Thoracic aorta (tissue), 2 donors: Measurements from ENCODE around the gene MDM4. TPM values are rescaled to one million over a fixed set of nuclear protein-coding genes. Genes with fewer than 3 reads are reported as not detected.

ENCODE experiments used
- ATAC-seq: fragments of 150-250 bp; one replicate; pipeline ENCODE4 v1.8.0; 2017; ENCODE audit warnings: low read depth; ENCODE audit not compliant: insufficient number of reproducible peaks, low FRiP score
- DNase-seq: peaks from one replicate; pipeline ENCODE4 v3.0.0-alpha.2; 2020; ENCODE audit warnings: low spot score
- H3K27ac ChIP-seq, 2 donors: fragments of 200-600 bp; sonication (generic); 1 replicate in 1 of 2; 2 replicates in 1 of 2; pipeline ENCODE4 v1.5.1; 2016; ENCODE audit warnings: mild to moderate bottlenecking in 2 of 2, moderate library complexity in 2 of 2
- H3K27me3 ChIP-seq: fragments of 200-600 bp; sonication (generic); replicated peaks from 2 replicates; pipeline ENCODE4 v1.6.0; 2016; ENCODE audit warnings: mild to moderate bottlenecking; ENCODE audit not compliant: insufficient read depth
- H3K36me3 ChIP-seq: fragments of 200-600 bp; sonication (generic); one replicate; pipeline ENCODE4 v1.5.1; 2016
- H3K4me1 ChIP-seq, 2 donors: fragments of 200-600 bp; sonication (generic); 1 replicate in 1 of 2; 2 replicates in 1 of 2; pipeline versions ENCODE4 v1.5.1 to v1.6.0; 2016; ENCODE audit warnings: low read depth in 2 of 2, mild to moderate bottlenecking in 1 of 2; ENCODE audit not compliant: control insufficient read depth in 1 of 2
- H3K4me3 ChIP-seq: fragments of 200-600 bp; sonication (generic); 2 replicates; pipeline ENCODE4 v1.5.1; 2016; ENCODE audit warnings: mild to moderate bottlenecking
- H3K9me3 ChIP-seq: fragments of 200-600 bp; sonication (generic); 2 replicates; pipeline ENCODE4 v1.5.1; 2016
- CTCF ChIP-seq: fragments of 200-600 bp; sonication (generic); IDR thresholded peaks from one replicate; pipeline ENCODE4 v1.5.1; 2019; ENCODE audit warnings: antibody characterized with exemption
- total RNA-seq, 2 donors: library from RNA; depleted of rRNA; stranded (reverse); fragments of >200 nt; gene quantifications; one replicate each; pipeline versions ENCODE4 v1.1.0 to v1.2.3, GENCODE V29; 2016

MDM4 gene
- total RNA-seq, 2 donors from 2014 or later = 79.9 to 126 TPM

- Histone ChIP-seq H3K36me3 (no peaks in the 10 kb centered on the region), H3K27ac (no peak overlapping the region), H3K9me3 (no peaks in the 10 kb centered on the region), H3K4me3 (no peak overlapping the region), H3K4me1 (no peaks in the 10 kb centered on the region), H3K27me3 (no peaks in the 10 kb centered on the region)
- no peak for DNase-seq
- no peak for ATAC-seq
- no peak for TF ChIP-seq CTCF
These were observed 73.3 kb downstream of the MDM4 start for GRCh38 chr1:204589409-204590038.

GRCh38 chr1:204591473-204592090 lies 75.4 kb downstream of the MDM4 start:
- DNase-seq (no peak), ATAC-seq (no peak)
- Histone ChIP-seq H3K27me3 (no peaks in the 10 kb centered on the region), H3K36me3 (no peaks in the 10 kb centered on the region), H3K4me1 (no peaks in the 10 kb centered on the region), H3K4me3 (no peak overlapping the region), H3K9me3 (no peaks in the 10 kb centered on the region), H3K27ac (no peak overlapping the region)
- no peak for TF ChIP-seq CTCF

GRCh38 chr1:204592246-204592948 lies 76.2 kb downstream of the MDM4 start:
- Histone ChIP-seq H3K9me3 (no peaks in the 10 kb centered on the region), H3K27me3 (no peaks in the 10 kb centered on the region), H3K36me3 (no peaks in the 10 kb centered on the region), H3K27ac (no peak overlapping the region), H3K4me3 (no peak overlapping the region), H3K4me1 (no peaks in the 10 kb centered on the region)
- ATAC-seq (no peak), DNase-seq (no peak)
- TF ChIP-seq CTCF = no peak

- TF ChIP-seq CTCF = no peak
- no peaks in the 10 kb centered on the region for H3K9me3 ChIP-seq
- no peak overlapping the region for H3K4me3 ChIP-seq
- H3K36me3 ChIP-seq = no peaks in the 10 kb centered on the region
- ATAC-seq (no peak), DNase-seq (no peak)
- no peak overlapping the region for H3K27ac ChIP-seq
- H3K27me3 ChIP-seq = no peaks in the 10 kb centered on the region
- H3K4me1 ChIP-seq = no peaks in the 10 kb centered on the region
These were observed 82.2 kb downstream of the MDM4 start for GRCh38 chr1:204598319-204598969.

GRCh38 chr1:204599098-204599497 lies 82.9 kb downstream of the MDM4 start:
- ATAC-seq = no peak

More at GRCh38 chr1:204599098-204599497, 82.9 kb downstream of the MDM4 start:
- no peak for TF ChIP-seq CTCF
- Histone ChIP-seq H3K27ac (no peak overlapping the region), H3K9me3 (no peaks in the 10 kb centered on the region), H3K4me1 (no peaks in the 10 kb centered on the region), H3K4me3 (no peak overlapping the region), H3K36me3 (no peaks in the 10 kb centered on the region), H3K27me3 (no peaks in the 10 kb centered on the region)
- DNase-seq = no peak
